SK-N-SH treated with all-trans-retinoic acid at 6 μM for 48 hours (cell line): ENCODE results near the gene IFIT3.

ENCODE experiments used
- ATAC-seq: fragments of 200-7000 bp; cut with Tn5 transposase; 3 replicates; pipeline ENCODE4 v1.9.1; 2020; ENCODE audit warnings: mild to moderate bottlenecking, moderate library complexity
- ARNTL ChIP-seq: fragments of 450-650 bp; formaldehyde crosslinking; IDR thresholded peaks from 2 replicates; pipeline ENCODE4 v1.5.0; 2020; ENCODE audit warnings: low read depth, mild to moderate bottlenecking, moderate library complexity, borderline replicate concordance
- BACH2 ChIP-seq: fragments of 250-450 bp; sonication (Bioruptor Pico); IDR thresholded peaks from 2 replicates; pipeline ENCODE4 v1.9.0; 2021; ENCODE audit warnings: mild to moderate bottlenecking, borderline replicate concordance
- CREB5 ChIP-seq: fragments of 250-450 bp; sonication (Bioruptor Pico); IDR thresholded peaks from 2 replicates; pipeline ENCODE4 v1.5.1; 2020; ENCODE audit warnings: low read depth, mild to moderate bottlenecking, moderate library complexity
- CSDC2 ChIP-seq: fragments of 250-450 bp; sonication (Bioruptor Pico); IDR thresholded peaks from 2 replicates; pipeline ENCODE4 v1.5.0; 2020; ENCODE audit warnings: mild to moderate bottlenecking, moderate library complexity
- CSRNP3 ChIP-seq: fragments of 250-450 bp; sonication (Bioruptor Pico); IDR thresholded peaks from 2 replicates; pipeline ENCODE4 v1.5.1; 2021; ENCODE audit warnings: mild to moderate bottlenecking, moderate library complexity
- ESRRG ChIP-seq: fragments of 250-450 bp; sonication (Bioruptor Pico); IDR thresholded peaks from 2 replicates; pipeline ENCODE4 v1.6.1; 2021; ENCODE audit warnings: mild to moderate bottlenecking
- GLIS3 ChIP-seq: fragments of 250-450 bp; sonication (Bioruptor Pico); IDR thresholded peaks from 2 replicates; pipeline ENCODE4 v1.5.0; 2020; ENCODE audit warnings: mild to moderate bottlenecking, moderate library complexity
- OSR1 ChIP-seq: fragments of 250-450 bp; sonication (Bioruptor Pico); IDR thresholded peaks from 2 replicates; pipeline ENCODE4 v1.8.0; 2022; ENCODE audit warnings: moderate library complexity, mild to moderate bottlenecking, inconsistent platforms
- PATZ1 ChIP-seq: fragments of 250-450 bp; sonication (Bioruptor Pico); IDR thresholded peaks from 2 replicates; pipeline ENCODE4 v1.8.0; 2020; ENCODE audit warnings: mild to moderate bottlenecking, moderate library complexity, borderline replicate concordance
- RARB ChIP-seq: fragments of 250-450 bp; sonication (Bioruptor Pico); IDR thresholded peaks from 2 replicates; pipeline ENCODE4 v1.8.0; 2021; ENCODE audit warnings: mild to moderate bottlenecking, moderate library complexity
- SNAI2 ChIP-seq: fragments of 250-450 bp; sonication (Bioruptor Pico); IDR thresholded peaks from 2 replicates; pipeline ENCODE4 v1.5.0; 2020; ENCODE audit warnings: mild to moderate bottlenecking, moderate library complexity
- TCF4 ChIP-seq: fragments of 250-450 bp; sonication (Bioruptor Pico); IDR thresholded peaks from 2 replicates; pipeline ENCODE4 v1.8.0; 2021; ENCODE audit warnings: mild to moderate bottlenecking, moderate library complexity, borderline replicate concordance
- TOX ChIP-seq: fragments of 250-450 bp; sonication (Bioruptor Pico); IDR thresholded peaks from 2 replicates; pipeline ENCODE4 v1.8.0; 2021; ENCODE audit warnings: mild to moderate bottlenecking, moderate library complexity, borderline replicate concordance
- ZC3H10 ChIP-seq: fragments of 250-450 bp; sonication (Bioruptor Pico); IDR thresholded peaks from 2 replicates; pipeline ENCODE4 v1.5.1; 2021; ENCODE audit warnings: mild to moderate bottlenecking, moderate library complexity
- ZFP3 ChIP-seq: fragments of 250-450 bp; sonication (Bioruptor Pico); IDR thresholded peaks from 2 replicates; pipeline ENCODE4 v1.5.0; 2020; ENCODE audit warnings: mild to moderate bottlenecking, moderate library complexity
- ZFP30 ChIP-seq: fragments of 450-650 bp; formaldehyde crosslinking; IDR thresholded peaks from 2 replicates; pipeline ENCODE4 v1.5.0; 2022; ENCODE audit warnings: mild to moderate bottlenecking, moderate library complexity
- ZNF565 ChIP-seq: fragments of 450-650 bp; formaldehyde crosslinking; conservative IDR thresholded peaks from 2 replicates; pipeline ENCODE4 v1.5.0; 2020; ENCODE audit warnings: low read depth, mild to moderate bottlenecking, moderate library complexity
- ZNF70 ChIP-seq: fragments of 450-650 bp; formaldehyde crosslinking; IDR thresholded peaks from 2 replicates; pipeline ENCODE4 v1.5.0; 2020; ENCODE audit warnings: mild to moderate bottlenecking, moderate library complexity
- TF ChIP-seq, protein P1 (sequence below): fragments of 250-450 bp; sonication (Bioruptor Pico); IDR thresholded peaks from 2 replicates; pipeline ENCODE4 v1.5.0; 2020; ENCODE audit warnings: mild to moderate bottlenecking, moderate library complexity
- TF ChIP-seq, protein P2 (sequence below): fragments of 250-450 bp; sonication (Bioruptor Pico); IDR thresholded peaks from 2 replicates; pipeline ENCODE4 v1.8.0; 2021; ENCODE audit warnings: low read depth, mild to moderate bottlenecking, moderate library complexity, borderline replicate concordance

The IFIT3 gene

GRCh38 chr10:89352802-89353201, 25.0 kb downstream of the IFIT3 start:
- TF ChIP-seq ZFP30 = no peak
- no peak for TF ChIP-seq RARB (CRISPR knock-in tag)
- TF ChIP-seq, protein P1, sequence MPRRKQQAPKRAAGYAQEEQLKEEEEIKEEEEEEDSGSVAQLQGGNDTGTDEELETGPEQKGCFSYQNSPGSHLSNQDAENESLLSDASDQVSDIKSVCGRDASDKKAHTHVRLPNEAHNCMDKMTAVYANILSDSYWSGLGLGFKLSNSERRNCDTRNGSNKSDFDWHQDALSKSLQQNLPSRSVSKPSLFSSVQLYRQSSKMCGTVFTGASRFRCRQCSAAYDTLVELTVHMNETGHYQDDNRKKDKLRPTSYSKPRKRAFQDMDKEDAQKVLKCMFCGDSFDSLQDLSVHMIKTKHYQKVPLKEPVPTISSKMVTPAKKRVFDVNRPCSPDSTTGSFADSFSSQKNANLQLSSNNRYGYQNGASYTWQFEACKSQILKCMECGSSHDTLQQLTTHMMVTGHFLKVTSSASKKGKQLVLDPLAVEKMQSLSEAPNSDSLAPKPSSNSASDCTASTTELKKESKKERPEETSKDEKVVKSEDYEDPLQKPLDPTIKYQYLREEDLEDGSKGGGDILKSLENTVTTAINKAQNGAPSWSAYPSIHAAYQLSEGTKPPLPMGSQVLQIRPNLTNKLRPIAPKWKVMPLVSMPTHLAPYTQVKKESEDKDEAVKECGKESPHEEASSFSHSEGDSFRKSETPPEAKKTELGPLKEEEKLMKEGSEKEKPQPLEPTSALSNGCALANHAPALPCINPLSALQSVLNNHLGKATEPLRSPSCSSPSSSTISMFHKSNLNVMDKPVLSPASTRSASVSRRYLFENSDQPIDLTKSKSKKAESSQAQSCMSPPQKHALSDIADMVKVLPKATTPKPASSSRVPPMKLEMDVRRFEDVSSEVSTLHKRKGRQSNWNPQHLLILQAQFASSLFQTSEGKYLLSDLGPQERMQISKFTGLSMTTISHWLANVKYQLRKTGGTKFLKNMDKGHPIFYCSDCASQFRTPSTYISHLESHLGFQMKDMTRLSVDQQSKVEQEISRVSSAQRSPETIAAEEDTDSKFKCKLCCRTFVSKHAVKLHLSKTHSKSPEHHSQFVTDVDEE (CRISPR knock-in tag) = no peak
- no peak for TF ChIP-seq TOX
- TF ChIP-seq CREB5 (CRISPR knock-in tag) = no peak
- TF ChIP-seq ZFP3 (CRISPR knock-in tag) = no peak
- no peak for TF ChIP-seq CSRNP3
- no peak for TF ChIP-seq PATZ1 (CRISPR knock-in tag)
- TF ChIP-seq TCF4 (CRISPR knock-in tag) = no peak
- TF ChIP-seq, protein P2, sequence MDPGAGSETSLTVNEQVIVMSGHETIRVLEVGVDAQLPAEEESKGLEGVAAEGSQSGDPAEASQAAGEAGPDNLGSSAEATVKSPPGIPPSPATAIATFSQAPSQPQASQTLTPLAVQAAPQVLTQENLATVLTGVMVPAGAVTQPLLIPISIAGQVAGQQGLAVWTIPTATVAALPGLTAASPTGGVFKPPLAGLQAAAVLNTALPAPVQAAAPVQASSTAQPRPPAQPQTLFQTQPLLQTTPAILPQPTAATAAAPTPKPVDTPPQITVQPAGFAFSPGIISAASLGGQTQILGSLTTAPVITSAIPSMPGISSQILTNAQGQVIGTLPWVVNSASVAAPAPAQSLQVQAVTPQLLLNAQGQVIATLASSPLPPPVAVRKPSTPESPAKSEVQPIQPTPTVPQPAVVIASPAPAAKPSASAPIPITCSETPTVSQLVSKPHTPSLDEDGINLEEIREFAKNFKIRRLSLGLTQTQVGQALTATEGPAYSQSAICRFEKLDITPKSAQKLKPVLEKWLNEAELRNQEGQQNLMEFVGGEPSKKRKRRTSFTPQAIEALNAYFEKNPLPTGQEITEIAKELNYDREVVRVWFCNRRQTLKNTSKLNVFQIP = no peak
- no peak for TF ChIP-seq CSDC2
- no peak for TF ChIP-seq ZC3H10 (CRISPR knock-in tag)
- ATAC-seq = no peak

DNA sequence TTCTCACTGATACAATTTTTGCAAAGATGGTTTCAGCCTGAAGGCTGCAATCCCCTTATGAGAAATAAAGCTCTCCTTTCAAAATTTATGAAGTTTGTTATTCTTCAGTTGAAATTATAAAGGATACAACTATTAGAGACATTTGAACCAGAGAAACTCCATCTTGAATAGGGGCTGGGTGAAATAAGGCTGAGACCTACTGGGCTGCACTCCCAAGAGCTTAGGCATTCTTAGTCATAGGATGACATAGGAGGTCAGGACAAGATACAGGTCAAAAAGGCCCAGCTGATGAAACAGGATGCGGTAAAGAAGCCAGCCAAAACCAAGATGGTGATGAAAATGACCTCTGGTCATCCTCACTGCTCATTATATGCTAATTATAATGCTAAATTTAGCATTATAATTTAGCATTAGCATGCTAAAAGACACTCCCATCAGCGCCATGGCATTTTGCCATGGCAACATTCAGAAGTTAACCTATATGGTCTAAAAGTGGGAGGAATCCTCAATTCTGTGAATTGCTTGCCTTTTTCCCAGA, 27.7 kb downstream of the IFIT3 start:
- TF ChIP-seq OSR1 (CRISPR knock-in tag) (no peak), TCF4 (CRISPR knock-in tag) (no peak), ZFP3 (CRISPR knock-in tag) (no peak)
- TF ChIP-seq, protein P2 = no peak
- TF ChIP-seq, all 23 proteins: peak for 0
- no peak for ATAC-seq

DNA sequence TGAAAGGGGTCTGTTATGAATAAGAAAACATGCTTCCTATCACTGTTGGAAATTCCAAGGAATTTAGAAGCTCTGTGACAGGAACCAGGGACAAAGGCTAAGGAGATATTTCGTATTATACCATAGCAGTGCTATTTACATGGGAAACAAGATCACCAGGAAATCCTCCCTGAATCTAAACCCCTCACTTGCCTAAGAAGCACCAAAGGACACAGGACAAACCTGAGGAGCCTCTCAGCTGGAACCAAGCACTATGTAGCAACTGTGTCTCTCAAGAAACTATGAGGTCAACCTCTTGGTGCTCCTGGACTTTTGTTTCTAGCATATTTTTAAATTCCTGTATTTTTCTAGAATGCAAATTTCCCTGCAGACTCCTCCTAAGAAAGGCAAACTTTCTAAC, 29.3 kb downstream of the IFIT3 start:
- no peak for ATAC-seq
- no peak for TF ChIP-seq RARB (CRISPR knock-in tag)
- TF ChIP-seq, protein P1 (CRISPR knock-in tag) = no peak
- no peak for TF ChIP-seq ESRRG (CRISPR knock-in tag)
- TF ChIP-seq ZNF70 (CRISPR knock-in tag) = no peak
- no peak for TF ChIP-seq ZC3H10 (CRISPR knock-in tag)
- TF ChIP-seq PATZ1 (CRISPR knock-in tag) = no peak
- no peak for TF ChIP-seq BACH2 (CRISPR knock-in tag)
- TF ChIP-seq CREB5 (CRISPR knock-in tag) = no peak
- no peak for TF ChIP-seq TOX
- TF ChIP-seq ZNF565 (CRISPR knock-in tag) = no peak
- no peak for TF ChIP-seq ZFP3 (CRISPR knock-in tag)
- no peak for TF ChIP-seq SNAI2
- TF ChIP-seq GLIS3 = no peak
- no peak for TF ChIP-seq ARNTL
